Measurements from ENCODE around the gene TCF7L1. TPM values are rescaled to one million over a fixed set of nuclear protein-coding genes. Genes with fewer than 3 reads are reported as not detected.

The TCF7L1 gene
- polyA plus RNA-seq, 1 donor from 2014 or later: not detected

GRCh38 chr2:85178980-85179411, 45.8 kb downstream of the TCF7L1 start:
- H3K27ac ChIP-seq (ENCODE audit: low read length): no peak overlapping the region
- no peaks in the 10 kb centered on the region for H3K36me3 ChIP-seq (ENCODE audit: insufficient read depth, low read length)
- no peaks in the 10 kb centered on the region for H3K9me2 ChIP-seq (ENCODE audit: insufficient read depth, low read length)
- H3K4me2 ChIP-seq (ENCODE audit: low read length): no peak overlapping the region
- TF ChIP-seq POLR2AphosphoS5 (IDR thresholded peaks at IDR 0.05) (no peak), SMC3 (conservative IDR thresholded peaks at IDR 0.05; ENCODE audit: poor library complexity) (no peak), MXI1 (conservative IDR thresholded peaks at IDR 0.05; ENCODE audit: poor library complexity, severe bottlenecking) (no peak), REST (IDR thresholded peaks at IDR 0.05; ENCODE audit: borderline replicate concordance) (no peak), CTCF (IDR thresholded peaks at IDR 0.05; ENCODE audit: poor library complexity, severe bottlenecking) (no peak), TAF1 (IDR thresholded peaks at IDR 0.05; ENCODE audit: low read depth) (no peak), EP300 (conservative IDR thresholded peaks at IDR 0.05; ENCODE audit: poor library complexity, severe bottlenecking) (no peak), EZH2 (IDR thresholded peaks at IDR 0.05; ENCODE audit: borderline replicate concordance, insufficient read depth, low read length, poor library complexity, severe bottlenecking) (no peak), RAD21 (conservative IDR thresholded peaks at IDR 0.05) (no peak)
- no peak overlapping the region for H2AFZ ChIP-seq (ENCODE audit: low read depth, low read length)
- H3K9me3 ChIP-seq (ENCODE audit: low read length): no peaks in the 10 kb centered on the region
- no peaks in the 10 kb centered on the region for H3K79me2 ChIP-seq (replicated peaks; ENCODE audit: insufficient read depth, low read length)
- H3K27me3 ChIP-seq (ENCODE audit: insufficient read depth, low read depth, low read length): no peaks in the 10 kb centered on the region
- H3K4me3 ChIP-seq (ENCODE audit: low read length): no peak overlapping the region
- H3K9ac ChIP-seq (ENCODE audit: low read length): no peak overlapping the region
- H4K20me1 ChIP-seq (ENCODE audit: insufficient read depth): no peaks in the 10 kb centered on the region
- no peaks in the 10 kb centered on the region for H3F3A ChIP-seq (ENCODE audit: insufficient read depth, low read length, poor library complexity, severe bottlenecking)

- Histone ChIP-seq H3K27me3 (ENCODE audit: insufficient read depth, low read depth, low read length) (no peaks in the 10 kb centered on the region), H3K4me2 (ENCODE audit: low read length) (no peak overlapping the region), H3K9me3 (ENCODE audit: low read length) (no peaks in the 10 kb centered on the region), H4K20me1 (ENCODE audit: insufficient read depth) (no peaks in the 10 kb centered on the region), H3K79me2 (replicated peaks; ENCODE audit: insufficient read depth, low read length) (no peaks in the 10 kb centered on the region), H3K36me3 (ENCODE audit: insufficient read depth, low read length) (no peaks in the 10 kb centered on the region), H2AFZ (ENCODE audit: low read depth, low read length) (no peak overlapping the region), H3K4me3 (ENCODE audit: low read length) (no peak overlapping the region), H3K9me2 (ENCODE audit: insufficient read depth, low read length) (no peaks in the 10 kb centered on the region), H3K9ac (ENCODE audit: low read length) (no peak overlapping the region), H3K27ac (ENCODE audit: low read length) (no peak overlapping the region), H3F3A (ENCODE audit: insufficient read depth, low read length, poor library complexity, severe bottlenecking) (no peaks in the 10 kb centered on the region)
- TF ChIP-seq TAF1 (IDR thresholded peaks at IDR 0.05; ENCODE audit: low read depth) (no peak), EP300 (conservative IDR thresholded peaks at IDR 0.05; ENCODE audit: poor library complexity, severe bottlenecking) (no peak), MXI1 (conservative IDR thresholded peaks at IDR 0.05; ENCODE audit: poor library complexity, severe bottlenecking) (no peak), REST (IDR thresholded peaks at IDR 0.05; ENCODE audit: borderline replicate concordance) (no peak), RAD21 (conservative IDR thresholded peaks at IDR 0.05) (no peak), EZH2 (IDR thresholded peaks at IDR 0.05; ENCODE audit: borderline replicate concordance, insufficient read depth, low read length, poor library complexity, severe bottlenecking) (no peak), CTCF (IDR thresholded peaks at IDR 0.05; ENCODE audit: poor library complexity, severe bottlenecking) (no peak), SMC3 (conservative IDR thresholded peaks at IDR 0.05; ENCODE audit: poor library complexity) (no peak), POLR2AphosphoS5 (IDR thresholded peaks at IDR 0.05) (no peak)
Observed at GRCh38 chr2:85179541-85179940, 46.3 kb downstream of the TCF7L1 start.
